A549 (cell line): Measurements from ENCODE around the gene FBXO48. TPM values are rescaled to one million over a fixed set of nuclear protein-coding genes. Genes with fewer than 3 reads are reported as not detected.

ENCODE experiments used
- ATAC-seq, 2 experiments: fragments of 200-7000 bp in 1 of 2; fragments of >200 bp in 1 of 2; cut with Nextera tagmentation in 1 of 2; cut with Tn5 transposase in 1 of 2; 3 replicates each; pipeline versions ENCODE4 v1.8.0 to v1.9.1; 2018 to 2020; ENCODE audit warnings: mild to moderate bottlenecking in 1 of 2, moderate library complexity in 1 of 2
- CTCF ChIA-PET: fragments of 300-600 bp; sonication (Branson Sonifier 250); formaldehyde crosslinking; extraction: SDS; loops from one replicate; lab custom pipeline; 2021; ENCODE audit warnings: antibody characterized with exemption, inconsistent platforms; lab: Yijun Ruan, JAX
- POLR2A ChIA-PET: fragments of 350-600 bp; formaldehyde crosslinking; extraction: SDS; loops from one replicate; lab custom pipeline; 2021; ENCODE audit warnings: antibody characterized with exemption, inconsistent platforms; lab: Yijun Ruan, JAX
- DNase-seq, 2 experiments: peaks; one replicate each; pipeline versions ENCODE4 v3.0.0 to v3.0.0-alpha.2; 2011 to 2016; ENCODE audit warnings: low read depth in 1 of 2, low spot score in 1 of 2
- FAIRE-seq: peaks from 2 replicates; lab custom pipeline; 2011; peaks lifted over from hg19 to GRCh38; lab: Jason Lieb, UNC
- H3K27ac ChIP-seq, 2 experiments: fragments of >200 bp; sonication (Bioruptor Twin); formaldehyde crosslinking; 3 replicates each; pipeline ENCODE4 v1.5.1; 2016 to 2017
- H3K4me1 ChIP-seq: fragments of >200 bp; sonication (Bioruptor Twin); formaldehyde crosslinking; 3 replicates; pipeline ENCODE4 v1.6.1; 2016
- H3K4me2 ChIP-seq: fragments of >200 bp; sonication (Bioruptor Twin); formaldehyde crosslinking; 3 replicates; pipeline ENCODE4 v1.6.1; 2016
- H3K4me3 ChIP-seq: fragments of >200 bp; sonication (Bioruptor Twin); formaldehyde crosslinking; 3 replicates; pipeline ENCODE4 v1.5.1; 2016
- H3K9me3 ChIP-seq: fragments of >200 bp; sonication (Bioruptor Twin); formaldehyde crosslinking; 3 replicates; pipeline ENCODE4 v1.6.1; 2016
- BHLHE40 ChIP-seq: IDR thresholded peaks from 2 replicates; pipeline ENCODE4 v1.6.1; 2012; ENCODE audit warnings: low read depth, low read length, inconsistent platforms
- CEBPB ChIP-seq, 2 experiments: fragments of >200 bp in 1 of 2; sonication (Bioruptor Twin) in 1 of 2; formaldehyde crosslinking in 1 of 2; IDR thresholded peaks; 2 replicates each; pipeline ENCODE4 v1.6.1; 2012 to 2016
- CHD2 ChIP-seq: fragments of 150-350 bp; IDR thresholded peaks from 2 replicates; pipeline ENCODE4 v1.6.1; 2014; ENCODE audit warnings: low read length; ENCODE audit not compliant: partially characterized antibody
- EHF ChIP-seq: fragments of 250-450 bp; sonication (Bioruptor Pico); IDR thresholded peaks from 2 replicates; pipeline ENCODE4 v1.5.0; 2020; ENCODE audit warnings: mild to moderate bottlenecking
- EHMT2 ChIP-seq: fragments of 200-600 bp; sonication (generic); IDR thresholded peaks from 2 replicates; pipeline ENCODE4 v1.6.1; 2016; ENCODE audit warnings: antibody characterized with exemption, low read depth, mild to moderate bottlenecking, moderate library complexity
- EP300 ChIP-seq, 2 experiments: fragments of >200 bp; sonication (Bioruptor Twin); formaldehyde crosslinking; IDR thresholded peaks; 2 replicates in 1 of 2; 3 replicates in 1 of 2; pipeline ENCODE4 v1.6.1; 2016 to 2017
- ESRRA ChIP-seq: fragments of 150-350 bp; IDR thresholded peaks from 2 replicates; pipeline ENCODE4 v1.6.1; 2014; ENCODE audit warnings: mild to moderate bottlenecking, low read length, borderline replicate concordance
- FOSL2 ChIP-seq, 2 experiments: fragments of 450-650 bp in 1 of 2; fragments of >200 bp in 1 of 2; sonication (Bioruptor Twin) in 1 of 2; formaldehyde crosslinking; IDR thresholded peaks; 2 replicates each; pipeline versions ENCODE4 v1.5.0 to v1.6.1; 2016 to 2020; ENCODE audit warnings: mild to moderate bottlenecking in 1 of 2, moderate library complexity in 1 of 2
- FOXS1 ChIP-seq: fragments of 250-450 bp; sonication (Bioruptor Pico); IDR thresholded peaks from 2 replicates; pipeline ENCODE4 v1.5.0; 2020; ENCODE audit warnings: mild to moderate bottlenecking, moderate library complexity
- HES2 ChIP-seq: fragments of >200 bp; sonication (Bioruptor Twin); formaldehyde crosslinking; IDR thresholded peaks from 2 replicates; pipeline ENCODE4 v1.6.1; 2016
- HOXB13 ChIP-seq: fragments of 250-450 bp; sonication (Bioruptor Pico); IDR thresholded peaks from 2 replicates; pipeline ENCODE4 v1.5.0; 2020; ENCODE audit warnings: low read depth, mild to moderate bottlenecking, moderate library complexity
- JUN ChIP-seq, 2 experiments: fragments of >200 bp; sonication (Bioruptor Twin); formaldehyde crosslinking; IDR thresholded peaks; 2 replicates in 1 of 2; 3 replicates in 1 of 2; pipeline ENCODE4 v1.6.1; 2016 to 2017
- KDM1A ChIP-seq: fragments of 200-600 bp; sonication (generic); IDR thresholded peaks from 2 replicates; pipeline ENCODE4 v1.6.1; 2016; ENCODE audit warnings: low read depth, mild to moderate bottlenecking
- KDM5A ChIP-seq: fragments of 200-600 bp; sonication (generic); IDR thresholded peaks from 2 replicates; pipeline ENCODE4 v1.6.1; 2016; ENCODE audit warnings: antibody characterized with exemption, mild to moderate bottlenecking
- MAFK ChIP-seq: fragments of 450-650 bp; IDR thresholded peaks from 2 replicates; pipeline ENCODE4 v1.6.1; 2014; ENCODE audit not compliant: partially characterized antibody
- MAX ChIP-seq: IDR thresholded peaks from 2 replicates; pipeline ENCODE4 v1.6.1; 2012
- MAZ ChIP-seq: fragments of 150-350 bp; IDR thresholded peaks from 2 replicates; pipeline ENCODE4 v1.6.1; 2014; ENCODE audit warnings: antibody characterized with exemption, low read depth, low read length, borderline replicate concordance
- MYC ChIP-seq: IDR thresholded peaks from 2 replicates; pipeline ENCODE4 v1.6.1; 2012; ENCODE audit warnings: mild to moderate bottlenecking, inconsistent platforms, low read length, improper control_type of control experiment, borderline replicate concordance
- NFE2L2 ChIP-seq: fragments of 150-350 bp; conservative IDR thresholded peaks from 2 replicates; pipeline ENCODE4 v1.6.1; 2014; ENCODE audit warnings: low read length
- NPAS2 ChIP-seq: fragments of 250-450 bp; sonication (Bioruptor Pico); IDR thresholded peaks from 2 replicates; pipeline ENCODE4 v1.8.0; 2022; ENCODE audit warnings: mild to moderate bottlenecking, moderate library complexity, borderline replicate concordance
- PHF8 ChIP-seq: fragments of 200-600 bp; sonication (generic); IDR thresholded peaks from 2 replicates; pipeline ENCODE4 v1.6.1; 2016; ENCODE audit warnings: low read depth, mild to moderate bottlenecking, antibody characterized with exemption, moderate library complexity, borderline replicate concordance
- RARB ChIP-seq: fragments of 250-450 bp; sonication (Bioruptor Pico); IDR thresholded peaks from 2 replicates; pipeline ENCODE4 v1.8.0; 2021; ENCODE audit warnings: mild to moderate bottlenecking, moderate library complexity
- RCOR1 ChIP-seq: fragments of 150-350 bp; IDR thresholded peaks from 2 replicates; pipeline ENCODE4 v1.6.1; 2014; ENCODE audit warnings: antibody characterized with exemption, low read length, low read depth
- RNF2 ChIP-seq: fragments of 200-600 bp; sonication (generic); IDR thresholded peaks from 2 replicates; pipeline ENCODE4 v1.6.1; 2016; ENCODE audit warnings: low read depth, mild to moderate bottlenecking, antibody characterized with exemption, moderate library complexity, borderline replicate concordance
- ZC3H11A ChIP-seq: fragments of 450-650 bp; IDR thresholded peaks from 2 replicates; pipeline ENCODE4 v1.6.1; 2014; ENCODE audit warnings: antibody characterized with exemption, mild to moderate bottlenecking
- ZSCAN20 ChIP-seq: fragments of 250-450 bp; sonication (Bioruptor Pico); IDR thresholded peaks from 2 replicates; pipeline ENCODE4 v1.8.0; 2022; ENCODE audit warnings: mild to moderate bottlenecking, moderate library complexity
- WGBS: methylation state at CpG from one replicate; pipeline ENCODE4 v1.1.6; 2017; ENCODE audit errors: missing lambda C conversion rate; 5-methylcytosine and 5-hydroxymethylcytosine counted together
- polyA plus RNA-seq, 4 experiments: library from polyadenylated mRNA; depleted of rRNA in 3 of 4; stranded (reverse); fragments of >200 nt; fragmentation: RNase III in 1 of 4; extraction: RNeasy Plus Mini Kit Qiagen cat#74134 plus additional on column Dnase treatment in 1 of 4; gene quantifications; 2 replicates in 3 of 4; 3 replicates in 1 of 4; pipeline ENCODE4 v1.2.3, GENCODE V29; 2011 to 2017
- TF ChIP-seq, protein P1 (sequence below): fragments of 450-650 bp; IDR thresholded peaks from 2 replicates; pipeline ENCODE4 v1.6.1; 2014; ENCODE audit warnings: antibody characterized with exemption
- TF ChIP-seq, protein P2 (sequence below): fragments of >200 bp; sonication (Bioruptor Twin); formaldehyde crosslinking; IDR thresholded peaks from 3 replicates; pipeline ENCODE4 v1.6.1; 2016
- TF ChIP-seq, protein P3 (sequence below): IDR thresholded peaks from 2 replicates; pipeline ENCODE4 v1.6.1; 2012

Gene FBXO48
- polyA plus RNA-seq, 2 of the 4 experiments (the other 2 are of a cell fraction) = 0.72 to 2.1 TPM

DNA sequence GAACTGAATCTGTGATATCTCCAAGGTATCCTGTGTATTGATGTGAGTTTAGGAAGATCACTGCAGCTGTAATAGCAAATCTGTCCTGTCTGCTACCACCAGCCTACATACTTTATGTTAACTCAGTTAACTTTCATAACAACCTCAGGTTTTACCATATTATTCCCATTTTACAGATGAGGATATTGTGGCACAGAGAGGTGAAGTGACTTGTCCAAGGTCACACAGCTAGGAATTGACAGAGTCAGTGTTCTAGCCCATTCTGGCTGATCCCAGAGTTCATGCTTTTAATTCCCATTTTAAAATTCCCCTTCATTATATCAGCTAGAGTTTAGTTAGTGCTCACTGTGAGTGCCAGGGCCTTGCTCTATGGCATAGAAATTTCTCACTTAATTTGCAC, 52.6 kb downstream of the FBXO48 start (continued):
- no peak for TF ChIP-seq KDM5A
- TF ChIP-seq MAFK = no peak

DNA sequence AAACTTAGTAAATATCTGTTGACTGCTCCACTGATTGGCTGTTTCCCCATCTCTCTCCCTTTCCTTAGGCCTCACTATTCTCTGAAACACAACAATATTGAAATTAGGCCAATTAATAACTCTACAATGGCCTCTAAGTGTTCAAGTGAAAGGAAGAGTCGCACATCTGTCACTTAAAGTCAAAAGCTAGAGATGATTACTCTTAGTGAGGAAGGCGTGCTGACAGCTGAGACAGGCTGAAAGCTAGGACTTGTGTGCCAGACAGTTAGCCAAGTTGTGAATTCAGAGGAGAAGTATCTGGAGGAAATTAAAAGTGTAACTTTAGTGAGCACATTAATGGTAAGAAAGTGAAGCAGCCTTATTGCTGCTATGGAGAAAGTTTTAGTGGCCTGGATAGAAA, 53.6 kb downstream of the FBXO48 start:
- TF ChIP-seq EHMT2 (no peak), HES2 (no peak), CEBPB (IDR thresholded peaks at IDR 0.05) (no peak), RARB (CRISPR knock-in tag) (no peak), MAZ (no peak), CHD2 (no peak), FOXS1 (no peak), JUN (IDR thresholded peaks at IDR 0.05) (no peak), BHLHE40 (no peak), HOXB13 (CRISPR knock-in tag) (no peak), MAX (no peak), PHF8 (no peak), KDM1A (no peak), FOSL2 (IDR thresholded peaks at IDR 0.05) (no peak), FOSL2 (CRISPR knock-in tag; IDR thresholded peaks at IDR 0.05) (no peak)
- TF ChIP-seq, protein P1, sequence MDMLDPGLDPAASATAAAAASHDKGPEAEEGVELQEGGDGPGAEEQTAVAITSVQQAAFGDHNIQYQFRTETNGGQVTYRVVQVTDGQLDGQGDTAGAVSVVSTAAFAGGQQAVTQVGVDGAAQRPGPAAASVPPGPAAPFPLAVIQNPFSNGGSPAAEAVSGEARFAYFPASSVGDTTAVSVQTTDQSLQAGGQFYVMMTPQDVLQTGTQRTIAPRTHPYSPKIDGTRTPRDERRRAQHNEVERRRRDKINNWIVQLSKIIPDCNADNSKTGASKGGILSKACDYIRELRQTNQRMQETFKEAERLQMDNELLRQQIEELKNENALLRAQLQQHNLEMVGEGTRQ = no peak
- TF ChIP-seq, protein P2, sequence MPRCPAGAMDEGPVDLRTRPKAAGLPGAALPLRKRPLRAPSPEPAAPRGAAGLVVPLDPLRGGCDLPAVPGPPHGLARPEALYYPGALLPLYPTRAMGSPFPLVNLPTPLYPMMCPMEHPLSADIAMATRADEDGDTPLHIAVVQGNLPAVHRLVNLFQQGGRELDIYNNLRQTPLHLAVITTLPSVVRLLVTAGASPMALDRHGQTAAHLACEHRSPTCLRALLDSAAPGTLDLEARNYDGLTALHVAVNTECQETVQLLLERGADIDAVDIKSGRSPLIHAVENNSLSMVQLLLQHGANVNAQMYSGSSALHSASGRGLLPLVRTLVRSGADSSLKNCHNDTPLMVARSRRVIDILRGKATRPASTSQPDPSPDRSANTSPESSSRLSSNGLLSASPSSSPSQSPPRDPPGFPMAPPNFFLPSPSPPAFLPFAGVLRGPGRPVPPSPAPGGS = no peak
- 62% methylated on average over 2 of the region's 2 CpGs for whole genome bisulfite sequencing
- Histone ChIP-seq H3K4me3 (no peak overlapping the region), H3K9me3 (no peaks in the 10 kb centered on the region), H3K27ac (no peak overlapping the region), H3K4me2 (no peak overlapping the region), H3K4me1 (no peaks in the 10 kb centered on the region)
- no peak for DNase-seq
- FAIRE-seq = no peak
- POLR2A ChIA-PET = no interaction called here
- CTCF ChIA-PET = interaction anchor here (0.6 to 1.6 kb wide), 4 partner anchors 15 to 313 kb away, joined by 3 to 11 read pairs (median 4); no protein-coding TSS in a partner anchor
- ATAC-seq = no peak

DNA sequence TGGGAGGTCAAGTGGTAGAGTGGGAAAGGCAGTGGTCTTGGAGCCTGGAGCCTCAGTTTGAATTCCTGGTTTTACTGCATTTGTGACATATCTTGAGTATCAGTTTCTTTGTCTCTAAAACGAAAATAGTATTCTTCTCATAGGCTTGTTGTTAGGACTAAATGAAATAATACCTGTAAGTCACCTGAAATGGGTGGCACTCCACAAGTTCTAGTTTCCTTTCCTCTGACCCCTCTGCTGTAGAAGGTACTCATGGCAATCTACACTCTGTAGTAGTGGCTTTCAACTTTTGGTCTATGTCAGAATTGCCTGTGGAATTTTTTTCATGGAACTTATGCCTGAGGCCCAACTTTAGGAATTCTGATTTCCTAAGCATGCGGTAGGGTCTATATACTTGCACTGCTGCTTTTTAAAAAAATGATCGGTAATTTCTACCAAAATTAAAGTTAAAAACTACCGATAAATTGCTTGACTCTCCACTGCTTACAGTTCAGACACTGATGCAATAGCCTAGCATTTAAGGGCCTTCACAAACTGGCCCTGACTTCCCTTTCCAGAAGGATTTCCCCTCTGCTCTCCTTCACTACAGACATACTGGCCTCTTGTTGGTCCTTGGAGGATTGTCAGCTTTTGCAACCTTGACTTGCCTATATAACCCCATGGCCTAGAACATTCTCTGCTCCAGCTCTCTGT, 54.8 kb downstream of the FBXO48 start:
- Histone ChIP-seq H3K4me1 (no peaks in the 10 kb centered on the region), H3K4me3 (no peak overlapping the region), H3K9me3 (no peaks in the 10 kb centered on the region), H3K4me2 (no peak overlapping the region), H3K27ac (no peak overlapping the region)
- no peak for TF ChIP-seq NPAS2 (CRISPR knock-in tag)
- TF ChIP-seq, protein P1 = no peak
- TF ChIP-seq MYC = no peak
- TF ChIP-seq NFE2L2 = no peak
- TF ChIP-seq KDM1A = no peak
- no peak for TF ChIP-seq EP300 (IDR thresholded peaks at IDR 0.05)
- TF ChIP-seq RCOR1 = no peak
- TF ChIP-seq, protein P3, sequence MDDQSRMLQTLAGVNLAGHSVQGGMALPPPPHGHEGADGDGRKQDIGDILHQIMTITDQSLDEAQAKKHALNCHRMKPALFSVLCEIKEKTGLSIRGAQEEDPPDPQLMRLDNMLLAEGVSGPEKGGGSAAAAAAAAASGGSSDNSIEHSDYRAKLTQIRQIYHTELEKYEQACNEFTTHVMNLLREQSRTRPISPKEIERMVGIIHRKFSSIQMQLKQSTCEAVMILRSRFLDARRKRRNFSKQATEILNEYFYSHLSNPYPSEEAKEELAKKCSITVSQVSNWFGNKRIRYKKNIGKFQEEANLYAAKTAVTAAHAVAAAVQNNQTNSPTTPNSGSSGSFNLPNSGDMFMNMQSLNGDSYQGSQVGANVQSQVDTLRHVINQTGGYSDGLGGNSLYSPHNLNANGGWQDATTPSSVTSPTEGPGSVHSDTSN = no peak
- TF ChIP-seq EHF (CRISPR knock-in tag) = no peak
- TF ChIP-seq FOSL2 (IDR thresholded peaks at IDR 0.05) = no peak
- no peak for TF ChIP-seq FOSL2 (CRISPR knock-in tag; IDR thresholded peaks at IDR 0.05)
- TF ChIP-seq RARB (CRISPR knock-in tag) = no peak
- no peak for TF ChIP-seq ESRRA
- no peak for TF ChIP-seq ZC3H11A
- no peak for TF ChIP-seq FOXS1
- TF ChIP-seq CEBPB (IDR thresholded peaks at IDR 0.05) = no peak
- TF ChIP-seq ZSCAN20 (CRISPR knock-in tag) = no peak
- no peak for TF ChIP-seq RNF2
- no peak for TF ChIP-seq MAFK
- TF ChIP-seq EHMT2 = no peak
- DNase-seq (no peak), ATAC-seq (no peak), FAIRE-seq (no peak)
- WGBS = 60% methylated on average over 4 of the region's 4 CpGs
- CTCF ChIA-PET = interaction anchor here (0.6 to 1.7 kb wide), 5 partner anchors 10 to 1221 kb away, joined by 3 to 8 read pairs (median 3); no protein-coding TSS in a partner anchor
- POLR2A ChIA-PET = no interaction called here
